HG02885 (cell line): ENCODE measurements around the gene SND1.
A peak's percentile ranks its signal among the peaks of the same experiment; 100 is the strongest.

Experiments used
- ATAC-seq: cut with Tn5 transposase; IDR thresholded peaks from one replicate; pipeline ENCODE4 v1.9.1; 2021; ENCODE audit warnings: mild to moderate bottlenecking; ENCODE audit not compliant: unreplicated experiment, poor library complexity

SND1 gene

GRCh38 chr7:127913686-127914085, 261.7 kb downstream of the SND1 start:
- no peak for ATAC-seq

- ATAC-seq = no peak
Measured at GRCh38 chr7:127914693-127915092, 262.7 kb downstream of the SND1 start.

GRCh38 chr7:127916735-127917134, 264.7 kb downstream of the SND1 start:
- no peak for ATAC-seq

- no peak for ATAC-seq
Measured at GRCh38 chr7:127918130-127918529, 266.1 kb downstream of the SND1 start.

GRCh38 chr7:127920787-127921438, 268.9 kb downstream of the SND1 start:
- no peak for ATAC-seq

- ATAC-seq = no peak
Measured at GRCh38 chr7:127922656-127923055, 270.7 kb downstream of the SND1 start.

- ATAC-seq = no peak
Measured at GRCh38 chr7:127924874-127925273, 272.9 kb downstream of the SND1 start.

GRCh38 chr7:127927348-127927696, 275.3 kb downstream of the SND1 start:
- no peak for ATAC-seq

GRCh38 chr7:127928222-127928621, 276.2 kb downstream of the SND1 start:
- ATAC-seq = no peak

GRCh38 chr7:127928852-127929251, 276.9 kb downstream of the SND1 start:
- no peak for ATAC-seq

- peak; percentile 52 for ATAC-seq
Measured at GRCh38 chr7:127930341-127931328, 278.6 kb downstream of the SND1 start.

GRCh38 chr7:127932076-127932475, 280.1 kb downstream of the SND1 start:
- ATAC-seq = no peak

- no peak for ATAC-seq
Measured at GRCh38 chr7:127932496-127932895, 280.5 kb downstream of the SND1 start.

GRCh38 chr7:127933146-127933545, 281.2 kb downstream of the SND1 start:
- ATAC-seq = no peak

GRCh38 chr7:127934711-127935110, 282.7 kb downstream of the SND1 start:
- no peak for ATAC-seq

- ATAC-seq = no peak
Measured at GRCh38 chr7:127935847-127936376, 283.9 kb downstream of the SND1 start.

- no peak for ATAC-seq
Measured at GRCh38 chr7:127937066-127937680, 285.2 kb downstream of the SND1 start.

- no peak for ATAC-seq
Measured at GRCh38 chr7:127938588-127938987, 286.6 kb downstream of the SND1 start.

- ATAC-seq = no peak
Measured at GRCh38 chr7:127940381-127941160, 288.6 kb downstream of the SND1 start.
